ENCODE data around the gene KCNK4. TPM values are rescaled to one million over a fixed set of nuclear protein-coding genes. Genes with fewer than 3 reads are reported as not detected.

The KCNK4 gene
- total RNA-seq, 1 donor from 2014 or later, result 0.52 TPM

DNA sequence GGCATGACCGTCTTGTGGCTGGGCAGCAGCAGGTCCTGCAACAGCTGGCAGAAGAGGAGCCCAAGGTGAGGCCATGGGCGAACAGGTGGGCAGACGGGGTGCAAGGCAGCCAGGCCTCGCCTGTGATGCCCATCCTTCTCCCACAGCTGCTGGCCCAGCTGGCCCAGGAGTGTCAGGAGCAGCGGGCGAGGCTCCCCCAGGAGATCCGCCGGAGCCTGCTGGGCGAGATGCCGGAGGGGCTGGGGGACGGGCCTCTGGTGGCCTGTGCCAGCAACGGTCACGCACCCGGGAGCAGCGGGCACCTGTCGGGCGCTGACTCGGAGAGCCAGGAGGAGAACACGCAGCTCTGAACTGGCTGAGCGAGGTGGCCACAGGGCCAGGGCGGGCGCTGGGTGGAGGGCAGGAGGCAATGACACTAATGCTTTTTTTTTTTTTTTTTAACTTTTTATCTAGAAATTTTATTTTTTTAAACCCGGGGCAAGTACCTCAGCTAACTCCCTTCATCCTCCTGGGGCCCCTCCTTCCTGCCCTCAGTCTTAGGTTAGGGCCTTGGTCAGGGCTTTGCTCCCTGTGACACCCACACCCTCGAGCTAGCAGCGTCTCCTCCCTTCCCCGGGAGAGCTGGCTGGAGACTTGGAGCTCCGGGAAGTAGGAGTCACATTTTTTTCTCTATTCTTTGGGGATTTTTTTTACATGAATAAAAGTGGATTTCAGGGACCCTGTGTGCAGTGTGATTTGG is 23.7 kb upstream of the KCNK4 start:
- no peak overlapping the region for H3K4me3 Mint-ChIP-seq (ENCODE audit: unreplicated experiment)
- Histone ChIP-seq H2AFZ (ENCODE audit: low read depth, low read length) (no peak overlapping the region), H3K27me3 (ENCODE audit: insufficient read depth, low read length) (no peaks in the 10 kb centered on the region), H3K79me2 (ENCODE audit: insufficient read depth, low read length) (peaks cover 3% of the 10 kb centered on the region), H3K36me3 (ENCODE audit: insufficient read depth, low read length) (peaks cover 11% of the 10 kb centered on the region), H3K27ac (ENCODE audit: low read depth, low read length) (no peak overlapping the region), H3K4me2 (ENCODE audit: low read length) (no peak overlapping the region), H3K4me1 (ENCODE audit: insufficient read depth, low read length) (peaks cover 44% of the 10 kb centered on the region), H3K4me3 (ENCODE audit: insufficient read depth, low read depth, low read length) (no peak overlapping the region), H3K9ac (ENCODE audit: low read length) (no peak overlapping the region), H3K9me3 (ENCODE audit: insufficient read depth, low read depth, low read length) (no peaks in the 10 kb centered on the region), H4K20me1 (ENCODE audit: insufficient read depth, low read length) (peaks cover 22% of the 10 kb centered on the region)
- no peaks in the 10 kb centered on the region for H3K27me3 Mint-ChIP-seq (ENCODE audit: low read depth, unreplicated experiment)
- peak overlapping the region; percentile 86 for H3K27ac Mint-ChIP-seq (ENCODE audit: unreplicated experiment)
- H3K9me3 Mint-ChIP-seq (ENCODE audit: unreplicated experiment), result no peaks in the 10 kb centered on the region
- H3K36me3 Mint-ChIP-seq (ENCODE audit: low read depth, unreplicated experiment), result peaks cover 5% of the 10 kb centered on the region
- H3K4me1 Mint-ChIP-seq (ENCODE audit: low read depth, unreplicated experiment), result peaks cover 23% of the 10 kb centered on the region
- no peak for DNase-seq (ENCODE audit: low read depth)
- no peak for FAIRE-seq
- no peak for TF ChIP-seq CTCF (IDR thresholded peaks at IDR 0.05; ENCODE audit: insufficient read depth, low read depth, low read length)
- no peak for TF ChIP-seq EZH2 (IDR thresholded peaks at IDR 0.05; ENCODE audit: insufficient read depth, low read length)

DNA sequence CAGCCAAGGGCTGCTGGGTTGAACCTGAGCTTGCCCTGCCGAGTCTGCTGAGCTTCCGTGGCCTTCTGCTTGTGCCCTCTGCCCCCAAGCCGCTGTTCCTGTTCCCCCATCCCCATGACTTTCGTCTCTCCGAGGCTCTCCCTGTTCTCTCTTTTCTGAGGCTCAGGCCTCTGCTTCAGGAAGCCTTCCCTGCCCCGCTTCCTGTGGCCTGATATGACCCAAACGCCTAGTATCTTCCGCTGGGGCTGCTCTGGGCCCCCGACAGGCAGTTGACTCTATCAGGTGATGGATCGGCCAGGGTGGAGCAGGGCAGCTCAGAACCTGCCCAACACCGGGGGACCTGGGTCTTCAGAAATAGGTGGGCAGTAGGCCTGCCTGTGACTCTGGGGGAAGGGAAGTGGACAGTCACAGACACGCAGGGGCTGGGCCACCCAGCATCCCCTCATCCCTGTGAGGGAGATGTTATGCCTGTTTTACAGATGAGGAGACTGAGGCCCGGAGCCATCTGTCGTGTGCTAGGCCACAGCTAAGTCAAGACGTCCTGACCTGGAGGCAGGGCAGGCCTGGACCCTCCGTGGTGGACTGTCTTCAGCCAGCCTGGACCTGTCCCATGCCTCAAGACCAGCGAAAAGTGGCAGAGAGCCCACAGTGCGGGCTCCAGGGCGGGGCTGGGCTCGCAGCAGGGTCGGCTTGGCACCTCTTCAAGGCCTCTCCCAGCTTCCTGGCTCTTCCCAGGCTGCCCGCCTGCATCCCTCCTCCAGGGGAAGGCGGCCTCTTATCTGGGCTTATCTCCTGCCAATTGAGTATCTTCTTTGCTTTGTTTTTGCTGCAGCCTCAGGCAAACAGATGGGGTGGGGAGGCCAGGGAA is 22.8 kb upstream of the KCNK4 start:
- H3K36me3 ChIP-seq (ENCODE audit: insufficient read depth, low read length), result peaks cover 8% of the 10 kb centered on the region
- H3K27me3 Mint-ChIP-seq (ENCODE audit: low read depth, unreplicated experiment), result no peaks in the 10 kb centered on the region
- H2AFZ ChIP-seq (ENCODE audit: low read depth, low read length), result no peak overlapping the region
- H3K4me3 ChIP-seq (ENCODE audit: insufficient read depth, low read depth, low read length), result no peak overlapping the region
- peak overlapping the region; percentile 80 for H3K27ac ChIP-seq (ENCODE audit: low read depth, low read length)
- no peaks in the 10 kb centered on the region for H3K9me3 Mint-ChIP-seq (ENCODE audit: unreplicated experiment)
- H3K79me2 ChIP-seq (ENCODE audit: insufficient read depth, low read length), result peaks cover 5% of the 10 kb centered on the region
- H3K4me1 ChIP-seq (ENCODE audit: insufficient read depth, low read length), result peaks cover 36% of the 10 kb centered on the region
- no peak for FAIRE-seq
- peak overlapping the region; percentile 81 for H3K9ac ChIP-seq (ENCODE audit: low read length)
- peak; percentile 46 for DNase-seq (ENCODE audit: low read depth)
- TF ChIP-seq EZH2 (IDR thresholded peaks at IDR 0.05; ENCODE audit: insufficient read depth, low read length) (no peak), CTCF (IDR thresholded peaks at IDR 0.05; ENCODE audit: insufficient read depth, low read depth, low read length) (no peak)
- no peaks in the 10 kb centered on the region for H3K9me3 ChIP-seq (ENCODE audit: insufficient read depth, low read depth, low read length)
- H3K4me2 ChIP-seq (ENCODE audit: low read length), result peak overlapping the region; percentile 89
- peaks cover 17% of the 10 kb centered on the region for H3K4me1 Mint-ChIP-seq (ENCODE audit: low read depth, unreplicated experiment)
- peak overlapping the region; percentile 86 for H3K27ac Mint-ChIP-seq (ENCODE audit: unreplicated experiment)
- H4K20me1 ChIP-seq (ENCODE audit: insufficient read depth, low read length), result peaks cover 18% of the 10 kb centered on the region
- peaks cover 2% of the 10 kb centered on the region for H3K36me3 Mint-ChIP-seq (ENCODE audit: low read depth, unreplicated experiment)
- H3K27me3 ChIP-seq (ENCODE audit: insufficient read depth, low read length), result no peaks in the 10 kb centered on the region
- peak overlapping the region; percentile 87 for H3K4me3 Mint-ChIP-seq (ENCODE audit: unreplicated experiment)

Data from astrocyte (in vitro differentiated cells and primary cell).